Neuronal stem cell (in vitro differentiated cells): ENCODE measurements around the gene GAREM2.
A peak's percentile ranks its signal among the peaks of the same experiment; 100 is the strongest.

Source experiments
- DNase-seq: peaks from one replicate; pipeline ENCODE4 v3.0.0-alpha.2; 2013; ENCODE audit warnings: low spot score
- H2AFZ ChIP-seq: one replicate; pipeline ENCODE4 v1.6.1; 2013; ENCODE audit warnings: mild to moderate bottlenecking, low read length, inconsistent platforms
- H2AK5ac ChIP-seq: 2 replicates; pipeline ENCODE4 v1.6.1; 2013; ENCODE audit warnings: low read depth, mild to moderate bottlenecking, inconsistent platforms, low read length, moderate library complexity, mixed read lengths
- H2BK120ac ChIP-seq: 2 replicates; pipeline ENCODE4 v1.6.1; 2013; ENCODE audit warnings: low read depth, mild to moderate bottlenecking, inconsistent platforms, low read length, moderate library complexity, mixed read lengths
- H2BK12ac ChIP-seq: one replicate; pipeline ENCODE4 v1.6.1; 2013; ENCODE audit warnings: low read length, inconsistent platforms
- H2BK15ac ChIP-seq: 2 replicates; pipeline ENCODE4 v1.6.1; 2013; ENCODE audit warnings: mild to moderate bottlenecking, low read length, inconsistent platforms, mixed read lengths
- H2BK5ac ChIP-seq: one replicate; pipeline ENCODE4 v1.6.1; 2013; ENCODE audit warnings: inconsistent platforms, mild to moderate bottlenecking, low read length, moderate library complexity
- H3K14ac ChIP-seq: one replicate; pipeline ENCODE4 v1.6.1; 2013; ENCODE audit warnings: low read length, inconsistent platforms
- H3K18ac ChIP-seq: 2 replicates; pipeline ENCODE4 v1.6.1; 2013; ENCODE audit warnings: low read length, inconsistent platforms
- H3K23ac ChIP-seq: 2 replicates; pipeline ENCODE4 v1.6.1; 2013; ENCODE audit warnings: low read depth, mild to moderate bottlenecking, mixed read lengths, low read length, inconsistent platforms; ENCODE audit not compliant: poor library complexity
- H3K27ac ChIP-seq: replicated peaks from 3 replicates; pipeline ENCODE4 v1.5.1; 2013; ENCODE audit warnings: low read length, inconsistent platforms
- H3K27me3 ChIP-seq, 3 experiments: 2 replicates each; pipeline ENCODE4 v1.6.1; 2013; ENCODE audit warnings: low read length in 3 of 3, mild to moderate bottlenecking in 2 of 3, inconsistent platforms in 1 of 3, low read depth in 1 of 3, mixed read lengths in 1 of 3, moderate library complexity in 1 of 3; ENCODE audit not compliant: control insufficient read depth in 3 of 3, insufficient read depth in 3 of 3
- H3K36me3 ChIP-seq, 2 donors: replicated peaks in 1 of 2; 2 replicates each; pipeline ENCODE4 v1.6.1; 2013; ENCODE audit warnings: low read length in 2 of 2; ENCODE audit not compliant: control insufficient read depth in 2 of 2, insufficient read depth in 2 of 2
- H3K4ac ChIP-seq: 2 replicates; pipeline ENCODE4 v1.6.1; 2013; ENCODE audit warnings: inconsistent platforms, mild to moderate bottlenecking, low read length, moderate library complexity
- H3K4me1 ChIP-seq, 2 donors: 1 replicate in 1 of 2; 2 replicates in 1 of 2; pipeline ENCODE4 v1.6.1; 2013; ENCODE audit warnings: low read length in 2 of 2, low read depth in 1 of 2; ENCODE audit not compliant: control insufficient read depth in 2 of 2, insufficient read depth in 1 of 2
- H3K4me2 ChIP-seq: one replicate; pipeline ENCODE4 v1.6.1; 2013; ENCODE audit warnings: mild to moderate bottlenecking, low read length, inconsistent platforms; ENCODE audit not compliant: insufficient read depth, poor library complexity, severe bottlenecking
- H3K4me3 ChIP-seq, 2 donors: 2 replicates each; pipeline ENCODE4 v1.5.1; 2013; ENCODE audit warnings: low read length in 2 of 2, mild to moderate bottlenecking in 2 of 2, inconsistent platforms in 1 of 2, moderate library complexity in 1 of 2
- H3K79me1 ChIP-seq: one replicate; pipeline ENCODE4 v1.6.1; 2013; ENCODE audit warnings: low read depth, mild to moderate bottlenecking, inconsistent platforms, low read length, moderate library complexity
- H3K9ac ChIP-seq: one replicate; pipeline ENCODE4 v1.6.1; 2013; ENCODE audit warnings: mild to moderate bottlenecking, low read depth, low read length, inconsistent platforms; ENCODE audit not compliant: poor library complexity
- H3K9me3 ChIP-seq, 2 donors: replicated peaks in 1 of 2; 2 replicates each; pipeline versions ENCODE3 to v1.6.1; 2013; ENCODE audit warnings: low read length in 2 of 2, mild to moderate bottlenecking in 2 of 2, inconsistent platforms in 1 of 2, low read depth in 1 of 2, mixed read lengths in 1 of 2, moderate library complexity in 1 of 2; ENCODE audit not compliant: control insufficient read depth in 2 of 2, insufficient read depth in 1 of 2
- H4K8ac ChIP-seq: one replicate; pipeline ENCODE4 v1.6.1; 2013; ENCODE audit warnings: low read depth, mild to moderate bottlenecking, inconsistent platforms, low read length, moderate library complexity
- H4K91ac ChIP-seq: one replicate; pipeline ENCODE4 v1.6.1; 2013; ENCODE audit warnings: low read length, low read depth, mild to moderate bottlenecking, inconsistent platforms; ENCODE audit not compliant: poor library complexity
- WGBS, 2 donors: extraction: QIAGEN DNeasy Blood & Tissue Kit; methylation state at CpG; one replicate each; pipeline ENCODE4 v1.1.7; 2013; ENCODE audit warnings: missing lambda C conversion rate in 2 of 2, mixed read lengths in 1 of 2; ENCODE audit not compliant: insufficient read length in 2 of 2, insufficient replicate concordance in 1 of 2; ENCODE audit errors: extremely low coverage in 2 of 2; 5-methylcytosine and 5-hydroxymethylcytosine counted together

The GAREM2 gene

GRCh38 chr2:26195040-26195984 lies 22.4 kb downstream of the GAREM2 start:
- no peak for DNase-seq
- Histone ChIP-seq H2BK120ac (no peak overlapping the region), H2AFZ (no peak overlapping the region), H3K18ac (no peak overlapping the region), H2BK5ac (no peak overlapping the region), H3K4ac (no peak overlapping the region), H4K91ac (no peak overlapping the region), H3K79me1 (no peaks in the 10 kb centered on the region), H3K27ac (peak overlapping the region; percentile 15), H2AK5ac (no peak overlapping the region), H3K23ac (no peak overlapping the region), H3K9me3 (no peaks in the 10 kb centered on the region), H3K14ac (no peak overlapping the region), H4K8ac (no peak overlapping the region), H3K27me3 (no peaks in the 10 kb centered on the region), H3K9ac (no peak overlapping the region), H3K36me3 (peaks cover 40 to 99% of the 10 kb centered on the region in 2 donors), H3K4me2 (no peak overlapping the region), H2BK15ac (no peak overlapping the region), H2BK12ac (no peak overlapping the region), H3K4me3 (no peak overlapping the region), H3K4me1 (no peaks in the 10 kb centered on the region)
- no CpG with 5 or more reads among the region's 12 CpGs for WGBS, 2 donors

- WGBS, 2 donors, result no CpG with 5 or more reads among the region's 9 CpGs
- Histone ChIP-seq H3K9me3 (no peaks in the 10 kb centered on the region), H3K23ac (no peak overlapping the region), H3K4me1 (no peaks in the 10 kb centered on the region), H3K4me3 (no peak overlapping the region), H2AK5ac (no peak overlapping the region), H3K36me3 (peaks cover 32 to 96% of the 10 kb centered on the region in 2 donors), H2BK5ac (no peak overlapping the region), H3K79me1 (no peaks in the 10 kb centered on the region), H2AFZ (no peak overlapping the region), H3K14ac (no peak overlapping the region), H2BK120ac (no peak overlapping the region), H3K4ac (no peak overlapping the region), H3K27me3 (no peaks in the 10 kb centered on the region), H3K9ac (no peak overlapping the region), H4K91ac (no peak overlapping the region), H2BK12ac (no peak overlapping the region), H3K4me2 (no peak overlapping the region), H2BK15ac (no peak overlapping the region), H3K18ac (no peak overlapping the region), H3K27ac (no peak overlapping the region), H4K8ac (no peak overlapping the region)
- DNase-seq, result no peak
Observed at GRCh38 chr2:26196683-26197418, 24.0 kb downstream of the GAREM2 start.

GRCh38 chr2:26197516-26197915 lies 24.6 kb downstream of the GAREM2 start:
- Histone ChIP-seq H2AK5ac (no peak overlapping the region), H3K9me3 (no peaks in the 10 kb centered on the region), H2BK5ac (no peak overlapping the region), H3K18ac (no peak overlapping the region), H3K4me2 (no peak overlapping the region), H3K4me1 (peaks cover 0 to 1% of the 10 kb centered on the region in 2 donors), H3K79me1 (no peaks in the 10 kb centered on the region), H3K27ac (no peak overlapping the region), H3K4me3 (no peak overlapping the region), H4K91ac (no peak overlapping the region), H2BK120ac (no peak overlapping the region), H3K36me3 (peaks cover 31 to 96% of the 10 kb centered on the region in 2 donors), H3K23ac (no peak overlapping the region), H3K27me3 (no peaks in the 10 kb centered on the region), H2BK15ac (no peak overlapping the region), H2AFZ (no peak overlapping the region), H3K14ac (no peak overlapping the region), H3K4ac (no peak overlapping the region), H3K9ac (no peak overlapping the region), H4K8ac (no peak overlapping the region), H2BK12ac (no peak overlapping the region)
- no peak for DNase-seq
- WGBS, 2 donors, result no CpG with 5 or more reads among the region's 4 CpGs

GRCh38 chr2:26202981-26203490 lies 30.1 kb downstream of the GAREM2 start:
- no peak overlapping the region for H2AFZ ChIP-seq
- no peak overlapping the region for H4K8ac ChIP-seq
- H4K91ac ChIP-seq, result no peak overlapping the region
- no peak overlapping the region for H3K9ac ChIP-seq
- no peak overlapping the region for H3K14ac ChIP-seq
- no peak overlapping the region for H3K23ac ChIP-seq
- no peaks in the 10 kb centered on the region for H3K27me3 ChIP-seq
- no peak overlapping the region for H3K27ac ChIP-seq
- H3K4me3 ChIP-seq, result no peak overlapping the region
- no peak for DNase-seq
- peaks cover 0 to 10% of the 10 kb centered on the region in 2 donors for H3K4me1 ChIP-seq
- WGBS, 2 donors, result no CpG with 5 or more reads among the region's 1 CpG
- no peaks in the 10 kb centered on the region for H3K9me3 ChIP-seq
- H2BK5ac ChIP-seq, result no peak overlapping the region
- H3K79me1 ChIP-seq, result no peaks in the 10 kb centered on the region
- no peak overlapping the region for H3K18ac ChIP-seq
- no peak overlapping the region for H2BK120ac ChIP-seq
- no peak overlapping the region for H2BK15ac ChIP-seq
- H3K4ac ChIP-seq, result no peak overlapping the region
- H2BK12ac ChIP-seq, result no peak overlapping the region
- H3K4me2 ChIP-seq, result no peak overlapping the region
- no peak overlapping the region for H2AK5ac ChIP-seq
- H3K36me3 ChIP-seq, result peaks cover 11 to 83% of the 10 kb centered on the region in 2 donors
